Vagina (tissue), 2 donors: ENCODE results near the gene MAP3K7. TPM values are rescaled to one million over a fixed set of nuclear protein-coding genes. Genes with fewer than 3 reads are reported as not detected.

Experiments
- DNase-seq, 2 donors: peaks; one replicate each; pipeline ENCODE4 v3.0.0-alpha.2; 2017; ENCODE audit errors: extremely low spot score in 2 of 2
- H3K27ac ChIP-seq: fragments of 200-600 bp; sonication (generic); one replicate; pipeline ENCODE4 v1.5.1; 2019
- H3K27me3 ChIP-seq: fragments of 200-600 bp; sonication (generic); one replicate; pipeline ENCODE4 v1.5.1; 2019
- H3K36me3 ChIP-seq, 2 donors: fragments of 200-600 bp; sonication (generic); one replicate each; pipeline ENCODE4 v1.5.1; 2017 to 2019
- H3K4me1 ChIP-seq: fragments of 200-600 bp; sonication (generic); one replicate; pipeline ENCODE4 v1.5.1; 2019
- H3K4me3 ChIP-seq, 2 donors: fragments of 200-600 bp; sonication (generic); 1 replicate in 1 of 2; 2 replicates in 1 of 2; pipeline ENCODE4 v1.5.1; 2016 to 2019
- H3K9me3 ChIP-seq: fragments of 200-600 bp; sonication (generic); one replicate; pipeline ENCODE4 v1.5.1; 2019
- CTCF ChIP-seq, 3 experiments: fragments of 450-650 bp in 2 of 3; fragments of 200-600 bp in 1 of 3; sonication (generic) in 1 of 3; IDR thresholded peaks; one replicate each; pipeline ENCODE4 v1.5.1; 2017 to 2019; ENCODE audit warnings: antibody characterized with exemption in 3 of 3, mild to moderate bottlenecking in 2 of 3, moderate library complexity in 2 of 3
- POLR2A ChIP-seq, 2 donors: fragments of 450-650 bp; IDR thresholded peaks; one replicate each; pipeline ENCODE4 v1.6.1; 2017; ENCODE audit warnings: antibody characterized with exemption in 2 of 2, mild to moderate bottlenecking in 2 of 2, moderate library complexity in 2 of 2
- POLR2AphosphoS5 ChIP-seq, 2 donors: sonication (generic); formaldehyde crosslinking; IDR thresholded peaks; one replicate each; pipeline ENCODE4 v1.9.0; 2017; ENCODE audit warnings: antibody characterized with exemption in 2 of 2, mild to moderate bottlenecking in 2 of 2, low read depth in 1 of 2; ENCODE audit not compliant: insufficient read depth in 1 of 2
- intact Hi-C: fragments of 100-400 bp; cut with DNase I; formaldehyde crosslinking; loops from one replicate; pipeline ENCODE4 v1.15.1; 2023
- total RNA-seq: library from RNA; depleted of rRNA; stranded (reverse); fragments of >200 nt; gene quantifications from one replicate; pipeline ENCODE4 v1.2.3, GENCODE V29; 2016

Gene MAP3K7
- total RNA-seq, 1 donor from 2014 or later: 27.0 TPM

- Histone ChIP-seq H3K27ac (no peak overlapping the region), H3K36me3 (no peaks in the 10 kb centered on the region), H3K27me3 (no peaks in the 10 kb centered on the region), H3K4me3 (no peak overlapping the region), H3K4me1 (peaks cover 6% of the 10 kb centered on the region), H3K9me3 (no peaks in the 10 kb centered on the region)
- no peak for DNase-seq
- intact Hi-C loops: no loop called here
- TF ChIP-seq POLR2A (IDR thresholded peaks at IDR 0.05): no peak
- TF ChIP-seq POLR2AphosphoS5 (IDR thresholded peaks at IDR 0.05; ENCODE audit: insufficient read depth in 1 of 2, low read depth in 1 of 2): no peak
- no peak for TF ChIP-seq CTCF (IDR thresholded peaks at IDR 0.05)
Measured at GRCh38 chr6:90483116-90483839, 103.6 kb downstream of the MAP3K7 start.

- DNase-seq: no peak
- TF ChIP-seq CTCF (IDR thresholded peaks at IDR 0.05) (no peak), POLR2AphosphoS5 (IDR thresholded peaks at IDR 0.05; ENCODE audit: insufficient read depth in 1 of 2, low read depth in 1 of 2) (no peak), POLR2A (IDR thresholded peaks at IDR 0.05) (no peak)
- no peaks in the 10 kb centered on the region for H3K9me3 ChIP-seq
- H3K4me3 ChIP-seq: no peak overlapping the region
- no peak overlapping the region for H3K27ac ChIP-seq
- no peaks in the 10 kb centered on the region for H3K36me3 ChIP-seq
- no peaks in the 10 kb centered on the region for H3K27me3 ChIP-seq
- peaks cover 6% of the 10 kb centered on the region for H3K4me1 ChIP-seq
- intact Hi-C loops: no loop called here
Measured at GRCh38 chr6:90480666-90481065, 106.2 kb downstream of the MAP3K7 start.

GRCh38 chr6:90479603-90479926, 107.3 kb downstream of the MAP3K7 start:
- no peak for DNase-seq
- intact Hi-C loops: loop anchor here (5.0 kb wide), 1 partner anchor 522 kb away; no protein-coding TSS in a partner anchor
- Histone ChIP-seq H3K27me3 (no peaks in the 10 kb centered on the region), H3K36me3 (no peaks in the 10 kb centered on the region), H3K27ac (no peak overlapping the region), H3K4me1 (peaks cover 6% of the 10 kb centered on the region), H3K4me3 (no peak overlapping the region), H3K9me3 (no peaks in the 10 kb centered on the region)
- TF ChIP-seq CTCF (IDR thresholded peaks at IDR 0.05): no peak
- TF ChIP-seq POLR2AphosphoS5 (IDR thresholded peaks at IDR 0.05; ENCODE audit: insufficient read depth in 1 of 2, low read depth in 1 of 2): no peak
- no peak for TF ChIP-seq POLR2A (IDR thresholded peaks at IDR 0.05)

- intact Hi-C loops: loop anchor here (5.0 kb wide), 1 partner anchor 522 kb away; no protein-coding TSS in a partner anchor
- peak overlapping the region; percentile 31 for H3K27ac ChIP-seq
- H3K36me3 ChIP-seq: no peaks in the 10 kb centered on the region
Measured at GRCh38 chr6:90478789-90479602, 107.9 kb downstream of the MAP3K7 start.

More at GRCh38 chr6:90478789-90479602, 107.9 kb downstream of the MAP3K7 start:
- DNase-seq: peak in 1 of 2 donors; percentile 97
- TF ChIP-seq POLR2AphosphoS5 (IDR thresholded peaks at IDR 0.05; ENCODE audit: insufficient read depth in 1 of 2, low read depth in 1 of 2) (peak in 1 of 2 donors; percentile 89), POLR2A (IDR thresholded peaks at IDR 0.05) (no peak), CTCF (IDR thresholded peaks at IDR 0.05) (peak; percentile 79 to 96 (median 89))
- no peaks in the 10 kb centered on the region for H3K9me3 ChIP-seq
- no peaks in the 10 kb centered on the region for H3K27me3 ChIP-seq
- no peak overlapping the region for H3K4me3 ChIP-seq
- peaks cover 6% of the 10 kb centered on the region for H3K4me1 ChIP-seq
